ENCODE measurements around the gene APOB. TPM values are rescaled to one million over a fixed set of nuclear protein-coding genes. Genes with fewer than 3 reads are reported as not detected.

The APOB gene
- total and polyA plus RNA-seq, 2 of the 13 experiments (the other 11 are each of a cell fraction or from before 2014, with no cell fraction given), result 1,569 to 2,515 TPM

DNA sequence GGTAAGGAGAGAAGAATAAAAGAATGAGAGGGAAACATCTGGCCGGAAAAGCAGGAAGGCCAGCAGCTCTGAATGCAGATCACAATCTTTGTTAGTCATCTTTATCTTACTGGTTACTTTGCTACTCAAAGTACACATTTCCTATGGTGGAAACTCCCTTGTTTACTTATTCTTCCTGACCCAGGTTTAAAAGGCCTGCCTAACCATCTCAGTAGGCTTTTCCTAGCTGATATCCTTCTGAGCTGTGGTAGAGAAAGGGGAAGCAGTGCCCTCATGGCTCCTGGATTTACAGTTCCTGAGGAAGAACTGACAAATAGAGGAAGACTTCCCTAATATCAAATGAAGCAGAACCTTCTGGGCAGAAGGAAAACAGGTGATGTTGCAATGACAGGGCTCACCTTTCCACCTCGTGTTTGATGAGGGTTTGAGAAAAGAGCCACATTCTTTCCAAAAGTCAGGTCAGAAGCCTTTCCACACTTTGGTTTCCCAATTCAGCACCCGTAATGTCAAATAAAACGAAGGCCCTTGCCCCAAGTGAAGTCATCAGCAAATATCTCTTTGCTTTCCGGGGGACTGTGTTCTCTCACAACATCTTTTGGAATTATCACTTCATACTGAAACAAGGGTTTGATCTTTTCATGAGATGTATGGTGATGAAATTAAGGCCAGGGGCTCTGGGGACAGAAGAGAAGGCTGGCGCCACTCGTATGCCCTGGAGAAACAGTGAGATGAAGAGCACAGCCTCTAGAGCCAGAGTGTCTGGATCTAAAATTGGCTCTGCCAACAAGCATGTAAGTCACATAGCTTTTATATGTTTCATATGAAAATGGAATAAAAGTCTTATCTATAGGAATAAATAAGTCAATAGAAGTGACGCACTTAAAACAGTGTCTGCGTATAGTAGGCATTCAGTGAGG is 26.7 kb upstream of the APOB start (continued):
- TF ChIP-seq, protein P1, sequence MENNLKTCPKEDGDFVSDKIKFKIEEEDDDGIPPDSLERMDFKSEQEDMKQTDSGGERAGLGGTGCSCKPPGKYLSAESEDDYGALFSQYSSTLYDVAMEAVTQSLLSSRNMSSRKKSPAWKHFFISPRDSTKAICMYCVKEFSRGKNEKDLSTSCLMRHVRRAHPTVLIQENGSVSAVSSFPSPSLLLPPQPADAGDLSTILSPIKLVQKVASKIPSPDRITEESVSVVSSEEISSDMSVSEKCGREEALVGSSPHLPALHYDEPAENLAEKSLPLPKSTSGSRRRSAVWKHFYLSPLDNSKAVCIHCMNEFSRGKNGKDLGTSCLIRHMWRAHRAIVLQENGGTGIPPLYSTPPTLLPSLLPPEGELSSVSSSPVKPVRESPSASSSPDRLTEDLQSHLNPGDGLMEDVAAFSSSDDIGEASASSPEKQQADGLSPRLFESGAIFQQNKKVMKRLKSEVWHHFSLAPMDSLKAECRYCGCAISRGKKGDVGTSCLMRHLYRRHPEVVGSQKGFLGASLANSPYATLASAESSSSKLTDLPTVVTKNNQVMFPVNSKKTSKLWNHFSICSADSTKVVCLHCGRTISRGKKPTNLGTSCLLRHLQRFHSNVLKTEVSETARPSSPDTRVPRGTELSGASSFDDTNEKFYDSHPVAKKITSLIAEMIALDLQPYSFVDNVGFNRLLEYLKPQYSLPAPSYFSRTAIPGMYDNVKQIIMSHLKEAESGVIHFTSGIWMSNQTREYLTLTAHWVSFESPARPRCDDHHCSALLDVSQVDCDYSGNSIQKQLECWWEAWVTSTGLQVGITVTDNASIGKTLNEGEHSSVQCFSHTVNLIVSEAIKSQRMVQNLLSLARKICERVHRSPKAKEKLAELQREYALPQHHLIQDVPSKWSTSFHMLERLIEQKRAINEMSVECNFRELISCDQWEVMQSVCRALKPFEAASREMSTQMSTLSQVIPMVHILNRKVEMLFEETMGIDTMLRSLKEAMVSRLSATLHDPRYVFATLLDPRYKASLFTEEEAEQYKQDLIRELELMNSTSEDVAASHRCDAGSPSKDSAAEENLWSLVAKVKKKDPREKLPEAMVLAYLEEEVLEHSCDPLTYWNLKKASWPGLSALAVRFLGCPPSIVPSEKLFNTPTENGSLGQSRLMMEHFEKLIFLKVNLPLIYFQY (CRISPR knock-in tag; IDR thresholded peaks at IDR 0.05; ENCODE audit: borderline replicate concordance), result peak; percentile 89; the same call in 1 of the 2 replicates
- TF ChIP-seq ZNF543 (CRISPR knock-in tag; IDR thresholded peaks at IDR 0.05) (peak; percentile 80), IRX3 (CRISPR knock-in tag; IDR thresholded peaks at IDR 0.05; ENCODE audit: borderline replicate concordance, low read depth) (no peak), ZC3H4 (CRISPR knock-in tag; IDR thresholded peaks at IDR 0.05; ENCODE audit: borderline replicate concordance) (no peak), HMG20B (CRISPR knock-in tag; conservative IDR thresholded peaks at IDR 0.05) (peak; percentile 73; the same call in 1 of the 2 replicates), EED (CRISPR knock-in tag; IDR thresholded peaks at IDR 0.05) (no peak), RCOR2 (CRISPR knock-in tag; IDR thresholded peaks at IDR 0.05) (peak; percentile 96), ELF1 (CRISPR knock-in tag; IDR thresholded peaks at IDR 0.05) (no peak; the same call in 1 of the 2 replicates), ZNF430 (CRISPR knock-in tag; IDR thresholded peaks at IDR 0.05) (peak; percentile 13; the same call in 1 of the 2 replicates), SP5 (CRISPR knock-in tag; IDR thresholded peaks at IDR 0.05; ENCODE audit: borderline replicate concordance, low read depth) (no peak; the same call in 1 of the 2 replicates), HIVEP1 (CRISPR knock-in tag; IDR thresholded peaks at IDR 0.05) (no peak; the same call in 1 of the 2 replicates), ZBTB7A (CRISPR knock-in tag; IDR thresholded peaks at IDR 0.05) (no peak), ZNF652 (CRISPR knock-in tag; IDR thresholded peaks at IDR 0.05; ENCODE audit: borderline replicate concordance, low read depth) (peak; percentile 58), NFIB (CRISPR knock-in tag; IDR thresholded peaks at IDR 0.05; ENCODE audit: borderline replicate concordance) (no peak), ZNF160 (CRISPR knock-in tag; IDR thresholded peaks at IDR 0.05) (no peak; the same call in 1 of the 2 replicates), HMGA1 (CRISPR knock-in tag; conservative IDR thresholded peaks at IDR 0.05) (no peak)
- TF ChIP-seq, protein P2, sequence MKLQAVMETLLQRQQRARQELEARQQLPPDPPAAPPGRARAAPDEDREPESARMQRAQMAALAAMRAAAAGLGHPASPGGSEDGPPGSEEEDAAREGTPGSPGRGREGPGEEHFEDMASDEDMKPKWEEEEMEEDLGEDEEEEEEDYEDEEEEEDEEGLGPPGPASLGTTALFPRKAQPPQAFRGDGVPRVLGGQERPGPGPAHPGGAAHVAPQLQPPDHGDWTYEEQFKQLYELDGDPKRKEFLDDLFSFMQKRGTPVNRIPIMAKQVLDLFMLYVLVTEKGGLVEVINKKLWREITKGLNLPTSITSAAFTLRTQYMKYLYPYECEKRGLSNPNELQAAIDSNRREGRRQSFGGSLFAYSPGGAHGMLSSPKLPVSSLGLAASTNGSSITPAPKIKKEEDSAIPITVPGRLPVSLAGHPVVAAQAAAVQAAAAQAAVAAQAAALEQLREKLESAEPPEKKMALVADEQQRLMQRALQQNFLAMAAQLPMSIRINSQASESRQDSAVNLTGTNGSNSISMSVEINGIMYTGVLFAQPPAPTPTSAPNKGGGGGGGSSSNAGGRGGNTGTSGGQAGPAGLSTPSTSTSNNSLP (IDR thresholded peaks at IDR 0.05; ENCODE audit: low read depth, low read length), result peak; percentile 51
- TF ChIP-seq, protein P3, sequence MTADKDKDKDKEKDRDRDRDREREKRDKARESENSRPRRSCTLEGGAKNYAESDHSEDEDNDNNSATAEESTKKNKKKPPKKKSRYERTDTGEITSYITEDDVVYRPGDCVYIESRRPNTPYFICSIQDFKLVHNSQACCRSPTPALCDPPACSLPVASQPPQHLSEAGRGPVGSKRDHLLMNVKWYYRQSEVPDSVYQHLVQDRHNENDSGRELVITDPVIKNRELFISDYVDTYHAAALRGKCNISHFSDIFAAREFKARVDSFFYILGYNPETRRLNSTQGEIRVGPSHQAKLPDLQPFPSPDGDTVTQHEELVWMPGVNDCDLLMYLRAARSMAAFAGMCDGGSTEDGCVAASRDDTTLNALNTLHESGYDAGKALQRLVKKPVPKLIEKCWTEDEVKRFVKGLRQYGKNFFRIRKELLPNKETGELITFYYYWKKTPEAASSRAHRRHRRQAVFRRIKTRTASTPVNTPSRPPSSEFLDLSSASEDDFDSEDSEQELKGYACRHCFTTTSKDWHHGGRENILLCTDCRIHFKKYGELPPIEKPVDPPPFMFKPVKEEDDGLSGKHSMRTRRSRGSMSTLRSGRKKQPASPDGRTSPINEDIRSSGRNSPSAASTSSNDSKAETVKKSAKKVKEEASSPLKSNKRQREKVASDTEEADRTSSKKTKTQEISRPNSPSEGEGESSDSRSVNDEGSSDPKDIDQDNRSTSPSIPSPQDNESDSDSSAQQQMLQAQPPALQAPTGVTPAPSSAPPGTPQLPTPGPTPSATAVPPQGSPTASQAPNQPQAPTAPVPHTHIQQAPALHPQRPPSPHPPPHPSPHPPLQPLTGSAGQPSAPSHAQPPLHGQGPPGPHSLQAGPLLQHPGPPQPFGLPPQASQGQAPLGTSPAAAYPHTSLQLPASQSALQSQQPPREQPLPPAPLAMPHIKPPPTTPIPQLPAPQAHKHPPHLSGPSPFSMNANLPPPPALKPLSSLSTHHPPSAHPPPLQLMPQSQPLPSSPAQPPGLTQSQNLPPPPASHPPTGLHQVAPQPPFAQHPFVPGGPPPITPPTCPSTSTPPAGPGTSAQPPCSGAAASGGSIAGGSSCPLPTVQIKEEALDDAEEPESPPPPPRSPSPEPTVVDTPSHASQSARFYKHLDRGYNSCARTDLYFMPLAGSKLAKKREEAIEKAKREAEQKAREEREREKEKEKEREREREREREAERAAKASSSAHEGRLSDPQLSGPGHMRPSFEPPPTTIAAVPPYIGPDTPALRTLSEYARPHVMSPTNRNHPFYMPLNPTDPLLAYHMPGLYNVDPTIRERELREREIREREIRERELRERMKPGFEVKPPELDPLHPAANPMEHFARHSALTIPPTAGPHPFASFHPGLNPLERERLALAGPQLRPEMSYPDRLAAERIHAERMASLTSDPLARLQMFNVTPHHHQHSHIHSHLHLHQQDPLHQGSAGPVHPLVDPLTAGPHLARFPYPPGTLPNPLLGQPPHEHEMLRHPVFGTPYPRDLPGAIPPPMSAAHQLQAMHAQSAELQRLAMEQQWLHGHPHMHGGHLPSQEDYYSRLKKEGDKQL (CRISPR knock-in tag; IDR thresholded peaks at IDR 0.05; ENCODE audit: low read depth), result peak; percentile 67; the same call in 1 of the 2 replicates

Data from HepG2 (cell line).